Natural killer cell (primary cell): Measurements from ENCODE around the gene HSDL2. TPM values are rescaled to one million over a fixed set of nuclear protein-coding genes. Genes with fewer than 3 reads are reported as not detected.

Experiments
- ATAC-seq, 3 donors: fragments of 150-1000 bp in 2 of 3; fragments of 200-7000 bp in 1 of 3; cut with Tn5 transposase; 1 replicate in 1 of 3; 2 replicates in 2 of 3; pipeline ENCODE4 v1.10.0; 2021; ENCODE audit warnings: mild to moderate bottlenecking in 2 of 3, moderate library complexity in 2 of 3
- DNase-seq, 2 donors: peaks; one replicate each; pipeline versions ENCODE4 v3.0.0 to v3.0.0-alpha.2; 2013 to 2021; ENCODE audit warnings: mixed read lengths in 1 of 2
- H3K27ac ChIP-seq: one replicate; pipeline ENCODE4 v1.5.1; 2013; ENCODE audit warnings: mild to moderate bottlenecking, low read length
- H3K27me3 ChIP-seq: one replicate; pipeline ENCODE4 v1.6.1; 2013; ENCODE audit warnings: low read length; ENCODE audit not compliant: control insufficient read depth, insufficient read depth
- H3K36me3 ChIP-seq: one replicate; pipeline ENCODE4 v1.6.1; 2013; ENCODE audit warnings: low read length; ENCODE audit not compliant: control insufficient read depth, insufficient read depth
- H3K4me1 ChIP-seq: one replicate; pipeline ENCODE4 v1.6.1; 2013; ENCODE audit warnings: low read length; ENCODE audit not compliant: control insufficient read depth, insufficient read depth
- H3K4me3 ChIP-seq: one replicate; pipeline ENCODE4 v1.5.1; 2013; ENCODE audit warnings: low read length
- H3K9me3 ChIP-seq: one replicate; pipeline ENCODE4 v1.6.1; 2013; ENCODE audit warnings: low read length; ENCODE audit not compliant: control insufficient read depth, insufficient read depth
- H3K27ac Mint-ChIP-seq, 2 donors: one replicate each; pipeline ENCODE4 v1.8.0; 2022; ENCODE audit warnings: mild to moderate bottlenecking in 2 of 2, mixed read lengths in 2 of 2, moderate library complexity in 1 of 2
- H3K27me3 Mint-ChIP-seq, 2 donors: one replicate each; pipeline ENCODE4 v1.8.0; 2022; ENCODE audit warnings: low read depth in 2 of 2, mixed read lengths in 2 of 2
- H3K36me3 Mint-ChIP-seq: one replicate; pipeline ENCODE4 v1.8.0; 2022; ENCODE audit warnings: mixed read lengths
- H3K4me1 Mint-ChIP-seq, 2 donors: one replicate each; pipeline ENCODE4 v1.8.0; 2022; ENCODE audit warnings: mixed read lengths in 2 of 2
- H3K4me3 Mint-ChIP-seq: one replicate; pipeline ENCODE4 v1.8.0; 2022; ENCODE audit warnings: mild to moderate bottlenecking, moderate library complexity, mixed read lengths
- H3K9me3 Mint-ChIP-seq, 2 donors: one replicate each; pipeline ENCODE4 v1.8.0; 2022; ENCODE audit warnings: mixed read lengths in 2 of 2
- CTCF ChIP-seq: fragments of 200-600 bp; IDR thresholded peaks from one replicate; pipeline ENCODE4 v1.8.0; 2022; ENCODE audit warnings: antibody characterized with exemption
- WGBS: methylation state at CpG from one replicate; pipeline ENCODE4 v1.1.7; 2013; ENCODE audit warnings: missing lambda C conversion rate; ENCODE audit not compliant: insufficient coverage; 5-methylcytosine and 5-hydroxymethylcytosine counted together
- intact Hi-C: fragments of 100-400 bp; cut with micrococcal nuclease; formaldehyde crosslinking; loops from one replicate; pipeline ENCODE4 v1.14.2; 2022
- total RNA-seq, 4 donors: library from RNA; stranded (reverse); fragments of 120-200 nt in 1 of 4; gene quantifications; one replicate each; pipeline versions ENCODE4 v1.2.3 to v1.2.4, GENCODE V29; 2013 to 2022

The HSDL2 gene
- total RNA-seq, 3 donors from 2014 or later (not counting 1 experiment from before 2014, with no cell fraction given), result 7.9 to 18.3 (median 8.6) TPM

GRCh38 chr9:112445196-112445595 lies 65.3 kb downstream of the HSDL2 start:
- DNase-seq (no peak), ATAC-seq (no peak)
- no peaks in the 10 kb centered on the region for H3K27me3 Mint-ChIP-seq
- H3K27ac Mint-ChIP-seq, result no peak overlapping the region
- no peaks in the 10 kb centered on the region for H3K9me3 ChIP-seq
- WGBS, result no CpG with 5 or more reads among the region's 1 CpG
- no peak for TF ChIP-seq CTCF
- no peaks in the 10 kb centered on the region for H3K36me3 ChIP-seq
- H3K4me3 Mint-ChIP-seq, result no peak overlapping the region
- no peak overlapping the region for H3K27ac ChIP-seq
- H3K27me3 ChIP-seq, result no peaks in the 10 kb centered on the region
- H3K4me3 ChIP-seq, result no peak overlapping the region
- intact Hi-C loops, result no loop called here
- no peaks in the 10 kb centered on the region for H3K9me3 Mint-ChIP-seq
- H3K4me1 ChIP-seq, result no peaks in the 10 kb centered on the region
- no peaks in the 10 kb centered on the region for H3K36me3 Mint-ChIP-seq
- H3K4me1 Mint-ChIP-seq, result peaks cover 12 to 15% of the 10 kb centered on the region in 2 donors

- no peak for TF ChIP-seq CTCF
These were observed 66.2 kb downstream of the HSDL2 start for GRCh38 chr9:112446080-112446479.

GRCh38 chr9:112446526-112446925 lies 66.6 kb downstream of the HSDL2 start:
- Mint-ChIP-seq H3K9me3 (no peaks in the 10 kb centered on the region), H3K27me3 (no peaks in the 10 kb centered on the region), H3K4me1 (peaks cover 16 to 19% of the 10 kb centered on the region in 2 donors), H3K36me3 (no peaks in the 10 kb centered on the region), H3K27ac (peak overlapping the region in 1 of 2 donors; percentile 68), H3K4me3 (no peak overlapping the region)
- H3K4me3 ChIP-seq, result no peak overlapping the region
- no peak for DNase-seq
- H3K9me3 ChIP-seq, result no peaks in the 10 kb centered on the region
- whole genome bisulfite sequencing, result 88% methylated on average over 2 of the region's 2 CpGs
- no peak overlapping the region for H3K27ac ChIP-seq
- no peak for TF ChIP-seq CTCF
- peaks cover 4% of the 10 kb centered on the region for H3K4me1 ChIP-seq
- no peaks in the 10 kb centered on the region for H3K27me3 ChIP-seq
- H3K36me3 ChIP-seq, result no peaks in the 10 kb centered on the region
- intact Hi-C loops, result no loop called here
- ATAC-seq, result no peak

More at GRCh38 chr9:112446080-112446479, 66.2 kb downstream of the HSDL2 start:
- no peaks in the 10 kb centered on the region for H3K9me3 ChIP-seq
- WGBS, result 95% methylated on average over 2 of the region's 2 CpGs
- ATAC-seq (no peak), DNase-seq (no peak)
- Mint-ChIP-seq H3K27ac (peak overlapping the region in 1 of 2 donors; percentile 68), H3K4me3 (no peak overlapping the region), H3K27me3 (no peaks in the 10 kb centered on the region), H3K36me3 (no peaks in the 10 kb centered on the region), H3K9me3 (no peaks in the 10 kb centered on the region), H3K4me1 (peaks cover 12 to 15% of the 10 kb centered on the region in 2 donors)
- intact Hi-C loops, result no loop called here
- H3K27ac ChIP-seq, result no peak overlapping the region
- no peak overlapping the region for H3K4me3 ChIP-seq
- H3K4me1 ChIP-seq, result peaks cover 4% of the 10 kb centered on the region
- no peaks in the 10 kb centered on the region for H3K36me3 ChIP-seq
- no peaks in the 10 kb centered on the region for H3K27me3 ChIP-seq

- DNase-seq, result no peak
- peak in 1 of 3 donors; percentile 32 for ATAC-seq
- H3K4me1 Mint-ChIP-seq, result peaks cover 19 to 22% of the 10 kb centered on the region in 2 donors
- intact Hi-C loops, result no loop called here
- Histone ChIP-seq H3K27me3 (no peaks in the 10 kb centered on the region), H3K4me3 (no peak overlapping the region), H3K9me3 (no peaks in the 10 kb centered on the region), H3K36me3 (no peaks in the 10 kb centered on the region), H3K27ac (no peak overlapping the region), H3K4me1 (peaks cover 4% of the 10 kb centered on the region)
- no peak for TF ChIP-seq CTCF
- peak overlapping the region; percentile 68 to 76 for H3K27ac Mint-ChIP-seq
- H3K27me3 Mint-ChIP-seq, result no peaks in the 10 kb centered on the region
- H3K9me3 Mint-ChIP-seq, result no peaks in the 10 kb centered on the region
- H3K4me3 Mint-ChIP-seq, result no peak overlapping the region
- no peaks in the 10 kb centered on the region for H3K36me3 Mint-ChIP-seq
- WGBS, result 20% methylated on average over 1 of the region's 2 CpGs
These were observed 67.4 kb downstream of the HSDL2 start for GRCh38 chr9:112447283-112447761.
